ENCODE data around the gene SMCR8.

The SMCR8 gene, protein sequence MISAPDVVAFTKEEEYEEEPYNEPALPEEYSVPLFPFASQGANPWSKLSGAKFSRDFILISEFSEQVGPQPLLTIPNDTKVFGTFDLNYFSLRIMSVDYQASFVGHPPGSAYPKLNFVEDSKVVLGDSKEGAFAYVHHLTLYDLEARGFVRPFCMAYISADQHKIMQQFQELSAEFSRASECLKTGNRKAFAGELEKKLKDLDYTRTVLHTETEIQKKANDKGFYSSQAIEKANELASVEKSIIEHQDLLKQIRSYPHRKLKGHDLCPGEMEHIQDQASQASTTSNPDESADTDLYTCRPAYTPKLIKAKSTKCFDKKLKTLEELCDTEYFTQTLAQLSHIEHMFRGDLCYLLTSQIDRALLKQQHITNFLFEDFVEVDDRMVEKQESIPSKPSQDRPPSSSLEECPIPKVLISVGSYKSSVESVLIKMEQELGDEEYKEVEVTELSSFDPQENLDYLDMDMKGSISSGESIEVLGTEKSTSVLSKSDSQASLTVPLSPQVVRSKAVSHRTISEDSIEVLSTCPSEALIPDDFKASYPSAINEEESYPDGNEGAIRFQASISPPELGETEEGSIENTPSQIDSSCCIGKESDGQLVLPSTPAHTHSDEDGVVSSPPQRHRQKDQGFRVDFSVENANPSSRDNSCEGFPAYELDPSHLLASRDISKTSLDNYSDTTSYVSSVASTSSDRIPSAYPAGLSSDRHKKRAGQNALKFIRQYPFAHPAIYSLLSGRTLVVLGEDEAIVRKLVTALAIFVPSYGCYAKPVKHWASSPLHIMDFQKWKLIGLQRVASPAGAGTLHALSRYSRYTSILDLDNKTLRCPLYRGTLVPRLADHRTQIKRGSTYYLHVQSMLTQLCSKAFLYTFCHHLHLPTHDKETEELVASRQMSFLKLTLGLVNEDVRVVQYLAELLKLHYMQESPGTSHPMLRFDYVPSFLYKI
- 144 to 223 (median 172) reads per million in 3 donors for total RNA-seq

GRCh38 chr17:18314731-18315561 is at the start of gene SMCR8, which contains the start of gene TOP3A:
SMCR8 (plus strand) TSS chr17:18315293; CDS start chr17:18315790, 497 bp downstream.
TOP3A (minus strand) TSS chr17:18314994; CDS start chr17:18314778, 216 bp downstream.
- Histone ChIP-seq H3K4me1 (ENCODE audit: control insufficient read depth, insufficient read depth, low read length, poor library complexity, severe bottlenecking) (peaks cover 56% of the 10 kb centered on the region), H3K36me3 (ENCODE audit: control insufficient read depth, insufficient read depth, low read length) (peaks cover 7% of the 10 kb centered on the region), H3K27ac (ENCODE audit: insufficient read depth, low read length, poor library complexity, severe bottlenecking) (peak within 1 kb of the TSS; percentile 89), H3K9me3 (ENCODE audit: control insufficient read depth, low read length) (no peaks in the 10 kb centered on the region), H3K27me3 (replicated peaks; ENCODE audit: control insufficient read depth, insufficient read depth, low read length, poor library complexity, severe bottlenecking) (no peaks in the 10 kb centered on the region), H3K4me3 (ENCODE audit: insufficient read depth, low read depth, low read length, poor library complexity, severe bottlenecking) (peak within 1 kb of the TSS; percentile 80)
- peak; percentile 95 to 98 (median 98) for DNase-seq

DNA sequence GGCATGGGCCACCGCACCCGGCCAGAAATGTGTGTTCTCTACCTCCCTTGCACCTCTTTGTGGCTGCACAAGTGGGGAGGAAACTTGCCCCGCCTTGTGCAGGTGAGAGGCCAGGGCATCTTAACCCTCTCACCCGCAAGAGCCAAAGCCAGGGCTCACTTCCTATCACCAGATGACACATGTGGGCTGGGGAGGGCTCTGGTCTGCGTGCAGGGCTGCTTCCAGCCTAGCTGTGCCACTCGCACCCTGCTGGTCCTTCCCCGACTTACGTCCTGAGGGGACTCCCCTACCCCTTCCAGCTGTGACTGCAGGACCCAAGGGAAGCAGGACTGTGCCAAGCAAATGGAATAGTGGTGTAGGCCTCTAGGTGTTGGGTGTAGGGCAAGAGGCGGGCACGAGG is 47.7 kb upstream of the SMCR8 start:
- Histone ChIP-seq H3K4me3 (ENCODE audit: insufficient read depth, low read depth, low read length, poor library complexity, severe bottlenecking) (no peak overlapping the region), H3K27ac (ENCODE audit: insufficient read depth, low read length, poor library complexity, severe bottlenecking) (no peak overlapping the region), H3K27me3 (replicated peaks; ENCODE audit: control insufficient read depth, insufficient read depth, low read length, poor library complexity, severe bottlenecking) (no peaks in the 10 kb centered on the region), H3K4me1 (ENCODE audit: control insufficient read depth, insufficient read depth, low read length, poor library complexity, severe bottlenecking) (no peaks in the 10 kb centered on the region), H3K36me3 (ENCODE audit: control insufficient read depth, insufficient read depth, low read length) (peaks cover 19% of the 10 kb centered on the region), H3K9me3 (ENCODE audit: control insufficient read depth, low read length) (no peaks in the 10 kb centered on the region)
- no peak for DNase-seq

DNA sequence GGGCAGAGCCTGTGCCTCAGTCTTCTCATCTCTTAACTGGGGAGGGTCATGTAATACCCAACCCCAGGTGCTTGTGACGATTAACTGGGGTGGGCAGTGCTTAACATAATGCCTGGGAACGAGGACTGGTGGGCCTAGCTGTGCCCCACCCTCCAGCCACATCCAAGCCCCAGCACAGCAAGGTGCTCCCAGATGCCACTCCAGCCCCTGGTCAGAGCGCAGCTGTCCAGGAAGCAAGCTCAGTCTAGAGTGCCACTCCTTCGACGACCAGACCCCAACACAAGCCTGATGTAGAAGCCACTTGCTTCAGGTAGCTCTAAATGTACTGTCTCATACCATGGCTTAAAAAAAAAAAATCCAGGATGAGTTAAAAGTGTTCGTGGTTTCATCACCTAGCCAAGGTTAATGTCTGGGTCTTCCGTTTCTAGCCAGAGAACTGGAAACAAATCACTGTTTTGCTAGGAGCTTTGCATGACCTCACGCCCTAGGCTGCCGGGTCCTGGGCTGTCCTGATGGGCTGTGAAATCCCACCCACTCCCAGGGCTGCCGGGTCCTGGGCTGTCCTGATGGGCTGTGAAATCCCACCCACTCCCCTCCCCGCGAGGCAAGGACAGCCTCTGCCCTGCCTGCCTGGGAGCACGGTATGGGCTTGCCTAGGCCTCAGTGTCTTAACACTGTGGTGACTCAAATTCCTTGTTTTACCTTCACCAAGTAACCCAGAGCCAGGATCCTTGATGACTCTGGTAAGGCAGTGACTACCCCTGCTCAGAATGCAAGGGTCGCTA is 47.0 kb upstream of the SMCR8 start:
- Histone ChIP-seq H3K4me3 (ENCODE audit: insufficient read depth, low read depth, low read length, poor library complexity, severe bottlenecking) (no peak overlapping the region), H3K36me3 (ENCODE audit: control insufficient read depth, insufficient read depth, low read length) (peaks cover 17% of the 10 kb centered on the region), H3K9me3 (ENCODE audit: control insufficient read depth, low read length) (no peaks in the 10 kb centered on the region), H3K27ac (ENCODE audit: insufficient read depth, low read length, poor library complexity, severe bottlenecking) (no peak overlapping the region), H3K4me1 (ENCODE audit: control insufficient read depth, insufficient read depth, low read length, poor library complexity, severe bottlenecking) (no peaks in the 10 kb centered on the region), H3K27me3 (replicated peaks; ENCODE audit: control insufficient read depth, insufficient read depth, low read length, poor library complexity, severe bottlenecking) (no peaks in the 10 kb centered on the region)
- DNase-seq: no peak

DNA sequence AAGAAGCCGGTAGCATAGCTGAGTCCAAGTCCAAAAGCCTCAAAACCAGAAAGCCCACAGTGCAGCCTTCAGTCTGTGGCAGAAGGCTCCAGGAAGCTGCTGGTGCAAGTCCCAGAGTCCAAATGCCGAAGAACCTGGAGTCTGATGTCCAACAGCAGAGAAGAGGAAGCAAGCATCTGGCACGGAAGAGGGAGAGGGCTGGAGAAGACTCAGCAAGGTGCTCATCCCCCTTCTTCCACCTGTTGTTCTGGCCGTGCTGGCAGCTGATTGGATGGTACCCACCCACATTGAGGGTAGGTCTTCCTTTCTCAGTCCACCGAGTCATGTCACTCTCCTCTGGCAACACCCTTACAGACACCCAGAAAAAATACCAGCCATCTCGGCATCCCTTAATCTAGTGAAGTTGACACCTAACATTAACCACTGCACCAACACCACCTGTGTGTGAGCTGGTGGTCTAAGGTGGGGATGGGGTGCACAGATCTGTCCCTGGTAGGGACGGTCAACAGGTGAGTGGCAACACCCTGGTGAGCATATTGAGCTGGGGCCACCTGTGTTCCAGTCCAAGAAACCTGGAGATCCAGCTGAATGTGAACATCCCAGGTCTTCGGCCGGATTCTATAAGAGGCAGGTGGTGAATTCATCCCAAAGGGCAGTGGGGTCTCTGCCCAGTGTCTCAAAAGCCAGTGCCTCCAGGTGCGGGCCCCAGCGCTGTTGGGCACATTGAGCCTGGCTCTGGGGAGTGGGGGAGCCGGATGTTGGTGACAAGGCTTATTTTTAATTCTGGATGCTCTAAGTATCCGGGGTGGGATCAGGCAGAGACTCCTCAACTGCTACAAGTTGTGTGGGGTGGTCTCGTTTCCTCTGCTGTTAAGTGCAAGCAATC is 44.8 kb upstream of the SMCR8 start:
- Histone ChIP-seq H3K4me3 (ENCODE audit: insufficient read depth, low read depth, low read length, poor library complexity, severe bottlenecking) (no peak overlapping the region), H3K4me1 (ENCODE audit: control insufficient read depth, insufficient read depth, low read length, poor library complexity, severe bottlenecking) (no peaks in the 10 kb centered on the region), H3K36me3 (ENCODE audit: control insufficient read depth, insufficient read depth, low read length) (peaks cover 8% of the 10 kb centered on the region), H3K27me3 (replicated peaks; ENCODE audit: control insufficient read depth, insufficient read depth, low read length, poor library complexity, severe bottlenecking) (no peaks in the 10 kb centered on the region), H3K9me3 (ENCODE audit: control insufficient read depth, low read length) (no peaks in the 10 kb centered on the region), H3K27ac (ENCODE audit: insufficient read depth, low read length, poor library complexity, severe bottlenecking) (no peak overlapping the region)
- DNase-seq: no peak

GRCh38 chr17:18277076-18277475 is 38.0 kb upstream of the SMCR8 start:
- Histone ChIP-seq H3K36me3 (ENCODE audit: control insufficient read depth, insufficient read depth, low read length) (peaks cover 57% of the 10 kb centered on the region), H3K4me1 (ENCODE audit: control insufficient read depth, insufficient read depth, low read length, poor library complexity, severe bottlenecking) (no peaks in the 10 kb centered on the region), H3K27ac (ENCODE audit: insufficient read depth, low read length, poor library complexity, severe bottlenecking) (no peak overlapping the region), H3K4me3 (ENCODE audit: insufficient read depth, low read depth, low read length, poor library complexity, severe bottlenecking) (no peak overlapping the region), H3K9me3 (ENCODE audit: control insufficient read depth, low read length) (no peaks in the 10 kb centered on the region), H3K27me3 (replicated peaks; ENCODE audit: control insufficient read depth, insufficient read depth, low read length, poor library complexity, severe bottlenecking) (no peaks in the 10 kb centered on the region)
- DNase-seq: no peak

DNA sequence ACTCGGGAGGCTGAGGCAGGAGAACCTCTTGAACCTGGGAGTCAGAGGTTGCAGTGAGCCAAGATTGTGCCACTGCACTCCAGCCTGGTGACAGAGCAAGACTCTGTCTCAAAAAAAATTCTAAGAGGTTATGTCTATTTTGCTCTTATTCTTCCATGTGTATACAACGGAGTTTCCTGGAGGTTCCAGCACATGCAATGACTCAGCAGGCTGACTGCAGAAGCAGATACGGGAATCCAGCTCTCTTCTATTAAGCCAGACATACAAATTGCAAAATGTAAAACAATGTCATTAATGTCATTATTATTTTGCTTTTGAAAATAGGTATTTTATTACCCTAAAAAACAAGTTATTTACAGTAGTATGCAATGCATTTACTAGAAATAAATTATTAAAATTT is 36.2 kb upstream of the SMCR8 start:
- H3K27ac ChIP-seq (ENCODE audit: insufficient read depth, low read length, poor library complexity, severe bottlenecking): no peak overlapping the region
- H3K4me1 ChIP-seq (ENCODE audit: control insufficient read depth, insufficient read depth, low read length, poor library complexity, severe bottlenecking): no peaks in the 10 kb centered on the region
- no peaks in the 10 kb centered on the region for H3K27me3 ChIP-seq (replicated peaks; ENCODE audit: control insufficient read depth, insufficient read depth, low read length, poor library complexity, severe bottlenecking)
- H3K9me3 ChIP-seq (ENCODE audit: control insufficient read depth, low read length): no peaks in the 10 kb centered on the region
- H3K4me3 ChIP-seq (ENCODE audit: insufficient read depth, low read depth, low read length, poor library complexity, severe bottlenecking): no peak overlapping the region
- DNase-seq: no peak
- H3K36me3 ChIP-seq (ENCODE audit: control insufficient read depth, insufficient read depth, low read length): peaks cover 67% of the 10 kb centered on the region

DNA sequence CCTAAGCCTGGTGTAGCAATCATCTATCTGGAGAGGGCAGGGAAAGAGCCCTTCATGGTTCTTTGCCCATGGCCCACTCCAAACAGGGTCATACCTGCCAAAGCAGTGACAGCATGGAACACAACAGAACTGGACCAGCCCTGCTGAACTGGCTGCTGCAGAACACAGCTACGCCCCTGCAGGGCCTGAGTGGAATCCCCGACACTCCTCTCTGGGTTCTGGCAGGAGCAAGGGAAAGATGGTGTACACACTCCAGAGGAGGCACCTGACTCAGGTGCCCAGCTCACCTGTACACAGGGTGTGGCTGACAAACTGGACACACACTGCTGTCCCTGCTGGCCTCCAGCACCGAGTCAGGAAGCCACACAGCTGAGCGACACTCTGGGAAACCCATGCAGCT is 34.8 kb upstream of the SMCR8 start:
- no peak overlapping the region for H3K4me3 ChIP-seq (ENCODE audit: insufficient read depth, low read depth, low read length, poor library complexity, severe bottlenecking)

GRCh38 chr17:18280766-18281371 is 34.2 kb upstream of the SMCR8 start:
- DNase-seq: no peak
- no peaks in the 10 kb centered on the region for H3K4me1 ChIP-seq (ENCODE audit: control insufficient read depth, insufficient read depth, low read length, poor library complexity, severe bottlenecking)
- no peaks in the 10 kb centered on the region for H3K9me3 ChIP-seq (ENCODE audit: control insufficient read depth, low read length)
- peaks cover 78% of the 10 kb centered on the region for H3K36me3 ChIP-seq (ENCODE audit: control insufficient read depth, insufficient read depth, low read length)
- no peak overlapping the region for H3K4me3 ChIP-seq (ENCODE audit: insufficient read depth, low read depth, low read length, poor library complexity, severe bottlenecking)
- no peaks in the 10 kb centered on the region for H3K27me3 ChIP-seq (replicated peaks; ENCODE audit: control insufficient read depth, insufficient read depth, low read length, poor library complexity, severe bottlenecking)
- H3K27ac ChIP-seq (ENCODE audit: insufficient read depth, low read length, poor library complexity, severe bottlenecking): no peak overlapping the region

More for the DNA sequence above, 34.8 kb upstream of the SMCR8 start:
- Histone ChIP-seq H3K27ac (ENCODE audit: insufficient read depth, low read length, poor library complexity, severe bottlenecking) (no peak overlapping the region), H3K36me3 (ENCODE audit: control insufficient read depth, insufficient read depth, low read length) (peaks cover 73% of the 10 kb centered on the region), H3K9me3 (ENCODE audit: control insufficient read depth, low read length) (no peaks in the 10 kb centered on the region), H3K4me1 (ENCODE audit: control insufficient read depth, insufficient read depth, low read length, poor library complexity, severe bottlenecking) (no peaks in the 10 kb centered on the region), H3K27me3 (replicated peaks; ENCODE audit: control insufficient read depth, insufficient read depth, low read length, poor library complexity, severe bottlenecking) (no peaks in the 10 kb centered on the region)
- no peak for DNase-seq

All from effector memory CD4-positive, alpha-beta T cell (primary cell).